GM23248 (cell line): Measurements from ENCODE around the gene SPINK9. TPM values are rescaled to one million over a fixed set of nuclear protein-coding genes. Genes with fewer than 3 reads are reported as not detected.
"Not testable (repeated sequence)": the region's sequence is repeated elsewhere in the genome, so short reads cannot be mapped to it uniquely, and the experiment has no call there.

ENCODE experiments used
- DNase-seq: peaks from one replicate; pipeline ENCODE4 v3.0.0-alpha.2; 2015
- H2AFZ ChIP-seq: fragments of 200-600 bp; sonication (generic); 2 replicates; pipeline ENCODE4 v1.6.1; 2016; ENCODE audit warnings: antibody characterized with exemption
- H3F3A ChIP-seq: fragments of 200-600 bp; sonication (generic); 2 replicates; pipeline ENCODE4 v1.6.1; 2016; ENCODE audit warnings: mild to moderate bottlenecking, antibody characterized with exemption, mixed run types; ENCODE audit not compliant: insufficient read depth
- H3K27ac ChIP-seq: fragments of 200-600 bp; sonication (generic); 2 replicates; pipeline ENCODE4 v1.5.1; 2016; ENCODE audit warnings: mild to moderate bottlenecking
- H3K27me3 ChIP-seq: fragments of 200-600 bp; sonication (generic); replicated peaks from 2 replicates; pipeline ENCODE4 v1.6.1; 2016; ENCODE audit warnings: mild to moderate bottlenecking; ENCODE audit not compliant: insufficient read depth
- H3K36me3 ChIP-seq: fragments of 200-600 bp; sonication (generic); 2 replicates; pipeline ENCODE4 v1.6.1; 2016; ENCODE audit warnings: low read depth, mild to moderate bottlenecking
- H3K4me1 ChIP-seq: fragments of 200-600 bp; sonication (generic); 2 replicates; pipeline ENCODE4 v1.6.1; 2016; ENCODE audit warnings: mild to moderate bottlenecking; ENCODE audit not compliant: insufficient read depth
- H3K4me2 ChIP-seq: fragments of 200-600 bp; sonication (generic); one replicate; pipeline ENCODE4 v1.6.1; 2016; ENCODE audit warnings: mild to moderate bottlenecking; ENCODE audit not compliant: unreplicated experiment
- H3K4me3 ChIP-seq: fragments of 200-600 bp; sonication (generic); 2 replicates; pipeline ENCODE4 v1.5.1; 2016; ENCODE audit warnings: mild to moderate bottlenecking
- H3K79me2 ChIP-seq: fragments of 200-600 bp; sonication (generic); 2 replicates; pipeline ENCODE4 v1.6.1; 2016; ENCODE audit warnings: mild to moderate bottlenecking; ENCODE audit not compliant: insufficient read depth
- H3K9ac ChIP-seq: fragments of 200-600 bp; sonication (generic); 2 replicates; pipeline ENCODE4 v1.6.1; 2016; ENCODE audit warnings: mild to moderate bottlenecking
- H3K9me2 ChIP-seq: fragments of 200-600 bp; sonication (generic); 2 replicates; pipeline ENCODE4 v1.6.1; 2016; ENCODE audit warnings: mixed run types, mild to moderate bottlenecking, moderate library complexity; ENCODE audit not compliant: insufficient read depth
- H3K9me3 ChIP-seq: fragments of 200-600 bp; sonication (generic); one replicate; pipeline ENCODE4 v1.6.1; 2017; ENCODE audit warnings: low read depth
- H4K20me1 ChIP-seq: fragments of 200-600 bp; sonication (generic); 2 replicates; pipeline ENCODE4 v1.6.0; 2016; ENCODE audit not compliant: insufficient read depth
- EZH2 ChIP-seq: fragments of 200-600 bp; sonication (generic); IDR thresholded peaks from 2 replicates; pipeline ENCODE4 v1.6.1; 2018; ENCODE audit warnings: antibody characterized with exemption, mild to moderate bottlenecking; ENCODE audit not compliant: insufficient read depth, poor library complexity, severe bottlenecking
- EZH2phosphoT487 ChIP-seq: fragments of 200-600 bp; sonication (generic); IDR thresholded peaks from 2 replicates; pipeline ENCODE4 v1.6.1; 2018; ENCODE audit warnings: antibody characterized with exemption, moderate library complexity, mild to moderate bottlenecking, low read depth; ENCODE audit not compliant: insufficient read depth
- WGBS, 2 experiments: methylation state at CpG; one replicate each; pipeline ENCODE4 v1.1.6; 2015 to 2017; ENCODE audit warnings: low lambda C conversion rate in 2 of 2, low coverage in 1 of 2; ENCODE audit errors: missing lambda C conversion rate in 2 of 2; 5-methylcytosine and 5-hydroxymethylcytosine counted together
- in situ Hi-C: fragments of 300-500 bp; cut with MboI; formaldehyde crosslinking; loops from 2 replicates; pipeline ENCODE4 v1.15.0; 2020
- polyA plus RNA-seq: library from polyadenylated mRNA; unstranded; fragments of >200 nt; fragmentation: Nextera tagmentation; extraction: Ambion mirVana; gene quantifications from 2 replicates; pipeline ENCODE4 v1.2.1, GENCODE V29; 2016
- total RNA-seq: library from RNA; depleted of rRNA; stranded (reverse); fragments of >200 nt; shearing (Covaris generic); gene quantifications from 2 replicates; pipeline ENCODE4 v1.2.3, GENCODE V29; 2014

Gene SPINK9
- total and polyA plus RNA-seq, 2 experiments from 2014 or later, result not detected

GRCh38 chr5:148314731-148315130 is 20.6 kb upstream of the SPINK9 start:
- Histone ChIP-seq H3K27ac (no peak overlapping the region), H3K9me3 (no peaks in the 10 kb centered on the region), H3K36me3 (no peaks in the 10 kb centered on the region), H3K27me3 (no peaks in the 10 kb centered on the region), H3K4me2 (no peak overlapping the region), H2AFZ (no peak overlapping the region), H3K79me2 (no peaks in the 10 kb centered on the region), H3K9ac (no peak overlapping the region), H4K20me1 (no peaks in the 10 kb centered on the region), H3F3A (no peaks in the 10 kb centered on the region), H3K4me1 (no peaks in the 10 kb centered on the region), H3K9me2 (no peaks in the 10 kb centered on the region), H3K4me3 (no peak overlapping the region)
- TF ChIP-seq EZH2 (no peak), EZH2phosphoT487 (no peak)
- DNase-seq, result no peak
- 20 to 22% methylated on average over 4 of the region's 4 CpGs for WGBS, 2 experiments
- in situ Hi-C loops, result no loop called here

- H3K4me1 ChIP-seq, H3K27me3 ChIP-seq, H3K79me2 ChIP-seq, H3K9me2 ChIP-seq, in situ Hi-C loops, H3K36me3 ChIP-seq, H3K27ac ChIP-seq, H3K9ac ChIP-seq, H3K9me3 ChIP-seq, DNase-seq, H3K4me3 ChIP-seq, H4K20me1 ChIP-seq, H3K4me2 ChIP-seq, H3F3A ChIP-seq, H2AFZ ChIP-seq: not testable (repeated sequence)
- WGBS, 2 experiments, result 33 to 43% methylated on average over 36 to 40 of the region's 42 CpGs
These were observed 15.1 kb upstream of the SPINK9 start for GRCh38 chr5:148320011-148320963.

GRCh38 chr5:148333262-148333849 is 2.0 kb upstream of the SPINK9 start:
- in situ Hi-C loops, result no loop called here
- H3K9me2 ChIP-seq, result no peaks in the 10 kb centered on the region
- H3K4me1 ChIP-seq, result no peaks in the 10 kb centered on the region
- H3F3A ChIP-seq, result no peaks in the 10 kb centered on the region
- H3K79me2 ChIP-seq, result no peaks in the 10 kb centered on the region
- H3K9ac ChIP-seq, result no peak overlapping the region
- DNase-seq, result no peak
- TF ChIP-seq EZH2, result no peak
- TF ChIP-seq EZH2phosphoT487, result no peak
- no peak overlapping the region for H3K27ac ChIP-seq
- no peak overlapping the region for H3K4me3 ChIP-seq
- H4K20me1 ChIP-seq, result no peaks in the 10 kb centered on the region
- no peaks in the 10 kb centered on the region for H3K9me3 ChIP-seq
- no peaks in the 10 kb centered on the region for H3K27me3 ChIP-seq
- H3K4me2 ChIP-seq, result no peak overlapping the region
- no peak overlapping the region for H2AFZ ChIP-seq
- WGBS, 2 experiments, result 40 to 46% methylated on average over 4 of the region's 4 CpGs
- H3K36me3 ChIP-seq, result no peaks in the 10 kb centered on the region

GRCh38 chr5:148336704-148337435 is 1.5 kb downstream of the SPINK9 start:
- H4K20me1 ChIP-seq, result no peaks in the 10 kb centered on the region
- no peaks in the 10 kb centered on the region for H3K4me1 ChIP-seq
- H3K79me2 ChIP-seq, result no peaks in the 10 kb centered on the region
- no peaks in the 10 kb centered on the region for H3K36me3 ChIP-seq
- in situ Hi-C loops, result no loop called here
- WGBS, 2 experiments, result 21 to 27% methylated on average over 3 of the region's 3 CpGs
- no peak overlapping the region for H3K4me2 ChIP-seq
- no peak overlapping the region for H3K27ac ChIP-seq
- H3K9ac ChIP-seq, result no peak overlapping the region
- no peak for TF ChIP-seq EZH2phosphoT487
- H3K9me2 ChIP-seq, result no peaks in the 10 kb centered on the region
- no peak overlapping the region for H3K4me3 ChIP-seq
- H3K9me3 ChIP-seq, result no peaks in the 10 kb centered on the region
- no peak for DNase-seq
- no peaks in the 10 kb centered on the region for H3F3A ChIP-seq
- H3K27me3 ChIP-seq, result no peaks in the 10 kb centered on the region
- no peak overlapping the region for H2AFZ ChIP-seq
